ENCODE data around the gene GIPC2. TPM values are rescaled to one million over a fixed set of nuclear protein-coding genes. Genes with fewer than 3 reads are reported as not detected.

Gene GIPC2
- total RNA-seq, 1 experiment from 2014 or later = 0.07 TPM

DNA sequence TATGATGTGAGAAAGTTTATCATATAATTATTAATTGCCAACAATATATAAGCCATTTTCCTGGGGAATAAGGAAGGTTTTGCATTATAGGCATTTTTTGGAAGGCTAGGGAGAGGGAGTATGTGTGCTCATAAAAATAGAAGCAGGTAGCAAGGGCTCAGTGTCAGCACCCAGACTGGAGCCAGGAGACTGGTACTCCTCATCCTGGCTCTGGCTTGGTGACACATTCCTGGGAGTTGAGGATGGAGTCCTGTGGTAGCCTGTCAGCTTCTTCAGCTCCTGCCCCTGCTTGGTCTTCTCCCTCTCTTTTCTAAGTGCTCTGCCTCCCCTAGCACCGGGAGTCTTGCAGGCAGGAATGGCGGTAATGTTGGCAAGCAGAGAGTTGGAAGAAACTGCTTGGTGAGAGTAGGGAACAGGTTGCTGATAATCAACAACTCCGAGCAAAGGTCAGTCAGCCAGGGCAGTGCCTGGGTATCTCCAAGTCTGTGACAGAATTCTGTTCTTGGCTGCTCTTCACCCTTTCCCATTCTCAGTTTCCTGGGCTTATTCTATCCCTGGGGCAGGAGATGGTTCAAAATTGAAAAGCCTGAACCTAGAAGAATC is 23.0 kb downstream of the GIPC2 start (continued):
- TF ChIP-seq REST (IDR thresholded peaks at IDR 0.05; ENCODE audit: low read depth) (no peak), RAD21 (IDR thresholded peaks at IDR 0.05; ENCODE audit: low read depth) (no peak), SIN3A (IDR thresholded peaks at IDR 0.05; ENCODE audit: low read depth) (no peak)

DNA sequence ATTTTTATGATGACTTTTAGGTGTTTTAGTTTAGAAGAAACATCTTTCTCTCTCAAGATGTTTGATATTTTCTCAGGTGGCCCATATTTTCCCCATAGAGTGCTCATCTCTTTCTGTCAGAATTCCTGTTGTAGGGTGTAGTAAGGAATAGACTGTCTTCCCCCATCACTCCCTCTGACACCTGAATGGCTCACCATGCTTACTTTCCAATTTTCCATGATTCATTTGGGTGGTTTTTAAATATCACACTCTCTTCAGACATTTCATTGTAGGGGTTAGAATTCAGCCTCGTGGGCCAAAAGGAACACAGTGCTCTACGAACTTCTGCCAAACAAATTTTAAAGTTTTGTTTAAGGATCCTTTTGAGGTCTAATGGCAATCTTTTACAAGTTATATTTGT is 24.0 kb downstream of the GIPC2 start:
- H3K36me3 ChIP-seq (ENCODE audit: control insufficient read depth in 1 of 2, insufficient read depth in 2 of 2, low read length in 2 of 2) = no peaks in the 10 kb centered on the region
- H3K79me2 ChIP-seq (ENCODE audit: insufficient read depth, low read length) = no peaks in the 10 kb centered on the region
- H3K27ac ChIP-seq (ENCODE audit: low read depth, low read length) = no peak overlapping the region
- no peak overlapping the region for H3K4me2 ChIP-seq (ENCODE audit: low read length)
- BruUV-seq (replicated peaks) = no TSS peak
- peak overlapping the region; percentile 11 for H2AFZ ChIP-seq (ENCODE audit: low read depth, low read length, poor library complexity, severe bottlenecking)
- H3K27me3 ChIP-seq (ENCODE audit: insufficient read depth, low read length) = no peaks in the 10 kb centered on the region
- RAD21 ChIA-PET (ENCODE audit: low non-redundant PET in 1 of 2, low total read pairs in 2 of 2, uncharacterized antibody in 2 of 2, unreplicated experiment in 2 of 2) = no interaction called here
- H3K9ac ChIP-seq (ENCODE audit: low read length) = no peak overlapping the region
- CTCF ChIA-PET = no interaction called here
- intact Hi-C loops (cut with micrococcal nuclease) = no loop called here
- POLR2A ChIA-PET = no interaction called here
- H3K4me3 ChIP-seq (replicated peaks in 1 of 2; ENCODE audit: low read depth in 1 of 2, low read length in 2 of 2) = no peak overlapping the region
- H3K9me3 ChIP-seq (ENCODE audit: control insufficient read depth in 1 of 2, insufficient read depth in 1 of 2, low read depth in 1 of 2, low read length in 2 of 2) = no peaks in the 10 kb centered on the region
- DNase-seq (ENCODE audit: low read depth, low spot score) (no peak), ATAC-seq (no peak)
- no peaks in the 10 kb centered on the region for H3K9me2 ChIP-seq (ENCODE audit: insufficient read depth)
- H4K20me1 ChIP-seq (ENCODE audit: insufficient read depth) = no peaks in the 10 kb centered on the region
- H3K4me1 ChIP-seq (ENCODE audit: control insufficient read depth in 1 of 2, insufficient read depth in 2 of 2, low read length in 2 of 2) = peaks cover 9 to 17% of the 10 kb centered on the region in 2 experiments
- TF ChIP-seq, protein P1, sequence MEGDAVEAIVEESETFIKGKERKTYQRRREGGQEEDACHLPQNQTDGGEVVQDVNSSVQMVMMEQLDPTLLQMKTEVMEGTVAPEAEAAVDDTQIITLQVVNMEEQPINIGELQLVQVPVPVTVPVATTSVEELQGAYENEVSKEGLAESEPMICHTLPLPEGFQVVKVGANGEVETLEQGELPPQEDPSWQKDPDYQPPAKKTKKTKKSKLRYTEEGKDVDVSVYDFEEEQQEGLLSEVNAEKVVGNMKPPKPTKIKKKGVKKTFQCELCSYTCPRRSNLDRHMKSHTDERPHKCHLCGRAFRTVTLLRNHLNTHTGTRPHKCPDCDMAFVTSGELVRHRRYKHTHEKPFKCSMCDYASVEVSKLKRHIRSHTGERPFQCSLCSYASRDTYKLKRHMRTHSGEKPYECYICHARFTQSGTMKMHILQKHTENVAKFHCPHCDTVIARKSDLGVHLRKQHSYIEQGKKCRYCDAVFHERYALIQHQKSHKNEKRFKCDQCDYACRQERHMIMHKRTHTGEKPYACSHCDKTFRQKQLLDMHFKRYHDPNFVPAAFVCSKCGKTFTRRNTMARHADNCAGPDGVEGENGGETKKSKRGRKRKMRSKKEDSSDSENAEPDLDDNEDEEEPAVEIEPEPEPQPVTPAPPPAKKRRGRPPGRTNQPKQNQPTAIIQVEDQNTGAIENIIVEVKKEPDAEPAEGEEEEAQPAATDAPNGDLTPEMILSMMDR (IDR thresholded peaks at IDR 0.05 in 2 of 3, conservative IDR thresholded peaks at IDR 0.05 in 1 of 3; ENCODE audit: borderline replicate concordance in 1 of 3, insufficient read depth in 1 of 3, low read depth in 2 of 3, low read length in 2 of 3) = no peak
- no peak for TF ChIP-seq ZFX (IDR thresholded peaks at IDR 0.05)
- no peak for TF ChIP-seq CEBPB (IDR thresholded peaks at IDR 0.05; ENCODE audit: low read depth)
- TF ChIP-seq YY1 (IDR thresholded peaks at IDR 0.05; ENCODE audit: extremely low read depth, insufficient replicate concordance, low read depth, low read length) = no peak
- no peak for TF ChIP-seq JUND (IDR thresholded peaks at IDR 0.05)
- no peak for TF ChIP-seq RAD21 (IDR thresholded peaks at IDR 0.05; ENCODE audit: low read depth)
- no peak for TF ChIP-seq EGR1 (IDR thresholded peaks at IDR 0.05; ENCODE audit: low read depth)
- no peak for TF ChIP-seq POLR2A (IDR thresholded peaks at IDR 0.05; ENCODE audit: borderline replicate concordance, extremely low read depth, insufficient read depth, insufficient read length)

All from HCT116 (cell line).